ENCODE measurements around the gene BRPF3. TPM values are rescaled to one million over a fixed set of nuclear protein-coding genes. Genes with fewer than 3 reads are reported as not detected.

Gene BRPF3
- total and polyA plus RNA-seq, 2 of the 13 experiments (the other 11 are each of a cell fraction or from before 2014, with no cell fraction given): 12.3 to 22.9 TPM

DNA sequence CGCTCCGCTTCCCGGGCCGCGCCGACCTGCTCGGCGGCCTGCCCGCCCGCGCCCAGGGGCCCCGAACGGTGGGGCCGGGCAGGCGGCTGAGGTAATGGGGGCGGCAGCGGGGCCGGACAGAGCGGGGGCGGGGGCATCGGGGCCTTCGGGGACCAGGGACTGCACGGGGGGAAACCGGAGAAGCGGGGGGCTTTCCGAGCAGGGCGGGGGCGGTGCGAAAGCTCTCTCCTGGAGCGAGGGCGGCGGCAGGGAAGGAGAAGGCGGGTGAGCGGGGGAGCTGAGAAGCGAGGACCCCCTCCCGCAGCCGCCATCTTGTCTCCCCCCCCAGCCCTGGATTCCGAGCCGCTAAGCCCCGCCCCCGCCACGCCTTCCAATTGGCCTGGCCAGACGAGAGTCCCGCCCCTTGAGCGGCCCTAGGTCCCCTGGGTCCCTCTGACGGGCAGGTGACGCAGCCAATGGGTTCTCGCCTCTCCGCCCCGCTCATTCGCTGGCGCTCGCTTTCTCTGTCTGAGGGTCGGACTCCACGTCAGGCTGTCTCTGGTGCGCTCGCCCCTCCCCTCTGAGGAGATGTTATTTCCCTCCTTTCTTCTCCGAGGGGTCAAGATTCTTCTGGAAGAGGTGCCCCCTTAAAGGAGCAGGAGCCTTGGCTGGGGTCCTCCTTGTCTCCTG is 470 bp downstream of the BRPF3 start (continued):
- TF ChIP-seq ZNF230 (CRISPR knock-in tag; IDR thresholded peaks at IDR 0.05) (no peak), SATB2 (CRISPR knock-in tag; IDR thresholded peaks at IDR 0.05) (no peak), FOXC1 (CRISPR knock-in tag; IDR thresholded peaks at IDR 0.05; ENCODE audit: borderline replicate concordance) (peak; percentile 40; the same call in 1 of the 2 replicates), RXRA (CRISPR knock-in tag; IDR thresholded peaks at IDR 0.05) (0 out of 2 replicates have a peak, but pooled peaks have one; percentile 15), ZSCAN21 (CRISPR knock-in tag; IDR thresholded peaks at IDR 0.05; ENCODE audit: borderline replicate concordance) (0 out of 2 replicates have a peak, but pooled peaks have one; percentile 5), GLI4 (CRISPR knock-in tag; IDR thresholded peaks at IDR 0.05; ENCODE audit: borderline replicate concordance) (peak; percentile 75; the same call in 1 of the 2 replicates), PHF20 (CRISPR knock-in tag; IDR thresholded peaks at IDR 0.05) (no peak), TARDBP (CRISPR knock-in tag; IDR thresholded peaks at IDR 0.05) (no peak), BORCS8-MEF2B (CRISPR knock-in tag; IDR thresholded peaks at IDR 0.05) (peak; percentile 52; the same call in 1 of the 2 replicates), NFATC3 (CRISPR knock-in tag; IDR thresholded peaks at IDR 0.05) (no peak), IRF2 (CRISPR knock-in tag; IDR thresholded peaks at IDR 0.05) (no peak), SMARCC2 (IDR thresholded peaks at IDR 0.05) (no peak), TCF12 (IDR thresholded peaks at IDR 0.05) (no peak), TCF12 (CRISPR knock-in tag; IDR thresholded peaks at IDR 0.05) (no peak), ZSCAN30 (CRISPR knock-in tag; IDR thresholded peaks at IDR 0.05) (no peak)
- TF ChIP-seq, protein P1, sequence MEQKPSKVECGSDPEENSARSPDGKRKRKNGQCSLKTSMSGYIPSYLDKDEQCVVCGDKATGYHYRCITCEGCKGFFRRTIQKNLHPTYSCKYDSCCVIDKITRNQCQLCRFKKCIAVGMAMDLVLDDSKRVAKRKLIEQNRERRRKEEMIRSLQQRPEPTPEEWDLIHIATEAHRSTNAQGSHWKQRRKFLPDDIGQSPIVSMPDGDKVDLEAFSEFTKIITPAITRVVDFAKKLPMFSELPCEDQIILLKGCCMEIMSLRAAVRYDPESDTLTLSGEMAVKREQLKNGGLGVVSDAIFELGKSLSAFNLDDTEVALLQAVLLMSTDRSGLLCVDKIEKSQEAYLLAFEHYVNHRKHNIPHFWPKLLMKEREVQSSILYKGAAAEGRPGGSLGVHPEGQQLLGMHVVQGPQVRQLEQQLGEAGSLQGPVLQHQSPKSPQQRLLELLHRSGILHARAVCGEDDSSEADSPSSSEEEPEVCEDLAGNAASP (CRISPR knock-in tag; IDR thresholded peaks at IDR 0.05; ENCODE audit: borderline replicate concordance): no peak
- TF ChIP-seq, protein P2, sequence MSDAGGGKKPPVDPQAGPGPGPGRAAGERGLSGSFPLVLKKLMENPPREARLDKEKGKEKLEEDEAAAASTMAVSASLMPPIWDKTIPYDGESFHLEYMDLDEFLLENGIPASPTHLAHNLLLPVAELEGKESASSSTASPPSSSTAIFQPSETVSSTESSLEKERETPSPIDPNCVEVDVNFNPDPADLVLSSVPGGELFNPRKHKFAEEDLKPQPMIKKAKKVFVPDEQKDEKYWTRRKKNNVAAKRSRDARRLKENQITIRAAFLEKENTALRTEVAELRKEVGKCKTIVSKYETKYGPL (CRISPR knock-in tag; IDR thresholded peaks at IDR 0.05): no peak
- TF ChIP-seq, protein P3, sequence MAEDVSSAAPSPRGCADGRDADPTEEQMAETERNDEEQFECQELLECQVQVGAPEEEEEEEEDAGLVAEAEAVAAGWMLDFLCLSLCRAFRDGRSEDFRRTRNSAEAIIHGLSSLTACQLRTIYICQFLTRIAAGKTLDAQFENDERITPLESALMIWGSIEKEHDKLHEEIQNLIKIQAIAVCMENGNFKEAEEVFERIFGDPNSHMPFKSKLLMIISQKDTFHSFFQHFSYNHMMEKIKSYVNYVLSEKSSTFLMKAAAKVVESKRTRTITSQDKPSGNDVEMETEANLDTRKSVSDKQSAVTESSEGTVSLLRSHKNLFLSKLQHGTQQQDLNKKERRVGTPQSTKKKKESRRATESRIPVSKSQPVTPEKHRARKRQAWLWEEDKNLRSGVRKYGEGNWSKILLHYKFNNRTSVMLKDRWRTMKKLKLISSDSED (CRISPR knock-in tag; IDR thresholded peaks at IDR 0.05): no peak
- TF ChIP-seq, protein P4, sequence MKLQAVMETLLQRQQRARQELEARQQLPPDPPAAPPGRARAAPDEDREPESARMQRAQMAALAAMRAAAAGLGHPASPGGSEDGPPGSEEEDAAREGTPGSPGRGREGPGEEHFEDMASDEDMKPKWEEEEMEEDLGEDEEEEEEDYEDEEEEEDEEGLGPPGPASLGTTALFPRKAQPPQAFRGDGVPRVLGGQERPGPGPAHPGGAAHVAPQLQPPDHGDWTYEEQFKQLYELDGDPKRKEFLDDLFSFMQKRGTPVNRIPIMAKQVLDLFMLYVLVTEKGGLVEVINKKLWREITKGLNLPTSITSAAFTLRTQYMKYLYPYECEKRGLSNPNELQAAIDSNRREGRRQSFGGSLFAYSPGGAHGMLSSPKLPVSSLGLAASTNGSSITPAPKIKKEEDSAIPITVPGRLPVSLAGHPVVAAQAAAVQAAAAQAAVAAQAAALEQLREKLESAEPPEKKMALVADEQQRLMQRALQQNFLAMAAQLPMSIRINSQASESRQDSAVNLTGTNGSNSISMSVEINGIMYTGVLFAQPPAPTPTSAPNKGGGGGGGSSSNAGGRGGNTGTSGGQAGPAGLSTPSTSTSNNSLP (IDR thresholded peaks at IDR 0.05; ENCODE audit: low read depth, low read length): no peak
- TF ChIP-seq, protein P5, sequence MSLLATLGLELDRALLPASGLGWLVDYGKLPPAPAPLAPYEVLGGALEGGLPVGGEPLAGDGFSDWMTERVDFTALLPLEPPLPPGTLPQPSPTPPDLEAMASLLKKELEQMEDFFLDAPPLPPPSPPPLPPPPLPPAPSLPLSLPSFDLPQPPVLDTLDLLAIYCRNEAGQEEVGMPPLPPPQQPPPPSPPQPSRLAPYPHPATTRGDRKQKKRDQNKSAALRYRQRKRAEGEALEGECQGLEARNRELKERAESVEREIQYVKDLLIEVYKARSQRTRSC (CRISPR knock-in tag; IDR thresholded peaks at IDR 0.05; ENCODE audit: low read depth): no peak
- TF ChIP-seq, protein P6, sequence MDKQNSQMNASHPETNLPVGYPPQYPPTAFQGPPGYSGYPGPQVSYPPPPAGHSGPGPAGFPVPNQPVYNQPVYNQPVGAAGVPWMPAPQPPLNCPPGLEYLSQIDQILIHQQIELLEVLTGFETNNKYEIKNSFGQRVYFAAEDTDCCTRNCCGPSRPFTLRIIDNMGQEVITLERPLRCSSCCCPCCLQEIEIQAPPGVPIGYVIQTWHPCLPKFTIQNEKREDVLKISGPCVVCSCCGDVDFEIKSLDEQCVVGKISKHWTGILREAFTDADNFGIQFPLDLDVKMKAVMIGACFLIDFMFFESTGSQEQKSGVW (CRISPR knock-in tag; IDR thresholded peaks at IDR 0.05; ENCODE audit: borderline replicate concordance): no peak
- TF ChIP-seq, protein P7, sequence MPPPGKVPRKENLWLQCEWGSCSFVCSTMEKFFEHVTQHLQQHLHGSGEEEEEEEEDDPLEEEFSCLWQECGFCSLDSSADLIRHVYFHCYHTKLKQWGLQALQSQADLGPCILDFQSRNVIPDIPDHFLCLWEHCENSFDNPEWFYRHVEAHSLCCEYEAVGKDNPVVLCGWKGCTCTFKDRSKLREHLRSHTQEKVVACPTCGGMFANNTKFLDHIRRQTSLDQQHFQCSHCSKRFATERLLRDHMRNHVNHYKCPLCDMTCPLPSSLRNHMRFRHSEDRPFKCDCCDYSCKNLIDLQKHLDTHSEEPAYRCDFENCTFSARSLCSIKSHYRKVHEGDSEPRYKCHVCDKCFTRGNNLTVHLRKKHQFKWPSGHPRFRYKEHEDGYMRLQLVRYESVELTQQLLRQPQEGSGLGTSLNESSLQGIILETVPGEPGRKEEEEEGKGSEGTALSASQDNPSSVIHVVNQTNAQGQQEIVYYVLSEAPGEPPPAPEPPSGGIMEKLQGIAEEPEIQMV (CRISPR knock-in tag; IDR thresholded peaks at IDR 0.05; ENCODE audit: low read depth): no peak

All from HepG2 (cell line).